Psoas muscle (tissue), 8 donors: ENCODE results near the gene MIPEP. TPM values are rescaled to one million over a fixed set of nuclear protein-coding genes. Genes with fewer than 3 reads are reported as not detected.
A peak's percentile ranks its signal among the peaks of the same experiment; 100 is the strongest.

Source experiments
- ATAC-seq, 4 donors: fragments of 200-7000 bp; cut with Tn5 transposase; one replicate each; pipeline ENCODE4 v1.9.1; 2020; ENCODE audit warnings: moderate library complexity in 3 of 4, mild to moderate bottlenecking in 2 of 4
- DNase-seq, 2 donors: peaks; one replicate each; pipeline ENCODE4 v3.0.0-alpha.2; 2020
- H3K27ac ChIP-seq: fragments of 200-600 bp; one replicate; pipeline ENCODE4 v1.8.0; 2022
- H3K27me3 ChIP-seq, 3 donors: fragments of 200-600 bp in 1 of 3; one replicate each; pipeline versions ENCODE4 v1.6.1 to v1.8.0; 2013 to 2022; ENCODE audit warnings: low read length in 2 of 3, mild to moderate bottlenecking in 2 of 3, moderate library complexity in 1 of 3; ENCODE audit not compliant: insufficient read depth in 3 of 3
- H3K36me3 ChIP-seq, 2 donors: fragments of 200-600 bp in 1 of 2; one replicate each; pipeline versions ENCODE4 v1.6.1 to v1.8.0; 2013 to 2022; ENCODE audit warnings: low read depth in 1 of 2, mild to moderate bottlenecking in 1 of 2, moderate library complexity in 1 of 2; ENCODE audit not compliant: insufficient read depth in 1 of 2
- H3K4me1 ChIP-seq: fragments of 200-600 bp; one replicate; pipeline ENCODE4 v1.8.0; 2022
- H3K4me3 ChIP-seq: fragments of 200-600 bp; one replicate; pipeline ENCODE4 v1.8.0; 2022; ENCODE audit warnings: mild to moderate bottlenecking
- H3K9me3 ChIP-seq: fragments of 200-600 bp; one replicate; pipeline ENCODE4 v1.8.0; 2022
- WGBS, 3 donors: extraction: QIAGEN DNeasy Blood & Tissue Kit; methylation state at CpG; one replicate each; pipeline versions ENCODE4 v1.1.6 to v1.1.7; 2013; 5-methylcytosine and 5-hydroxymethylcytosine counted together
- intact Hi-C, 2 donors: fragments of 100-400 bp; cut with DNase I; formaldehyde crosslinking; loops; one replicate each; pipeline versions ENCODE4 v1.11.0 to v1.14.2; 2022
- polyA plus RNA-seq, 3 donors: library from polyadenylated mRNA; stranded (reverse); fragments of 200-250 nt; gene quantifications; one replicate each; pipeline ENCODE4 v1.2.3, GENCODE V29; 2013
- total RNA-seq, 4 donors: library from RNA; stranded (reverse); fragmentation: NEBNext Ultra II Directional in 2 of 4; extraction: Animal tissue kit (Norgen Biotek cat#: 25700) in 2 of 4; gene quantifications; one replicate each; pipeline versions ENCODE4 v1.2.1 to v1.2.4, GENCODE V29; 2021 to 2023
- TF ChIP-seq, protein P1 (sequence below): fragments of 200-600 bp; IDR thresholded peaks from one replicate; pipeline ENCODE4 v1.8.0; 2022; ENCODE audit warnings: antibody characterized with exemption
- donor health status: healthy with polysubstance abuse.
- donor health status: DM: no; HTN: no; CAD: no; lungs with moderate emphysema.
- donor health status: Bipolar disorder and iron deficiency.
- donor health status: healthy.
- donor health status: DM: yes; HTN: yes; CAD: no.
- donor health status: DM: no; HTN: no; CAD: no.
- donor health status: DM: no; HTN: no; CAD: no.
- donor health status: DM: yes; HTN: yes; CAD: no.

MIPEP gene
- total and polyA plus RNA-seq, 7 donors, result 13.3 to 28.2 (median 17.0) TPM

DNA sequence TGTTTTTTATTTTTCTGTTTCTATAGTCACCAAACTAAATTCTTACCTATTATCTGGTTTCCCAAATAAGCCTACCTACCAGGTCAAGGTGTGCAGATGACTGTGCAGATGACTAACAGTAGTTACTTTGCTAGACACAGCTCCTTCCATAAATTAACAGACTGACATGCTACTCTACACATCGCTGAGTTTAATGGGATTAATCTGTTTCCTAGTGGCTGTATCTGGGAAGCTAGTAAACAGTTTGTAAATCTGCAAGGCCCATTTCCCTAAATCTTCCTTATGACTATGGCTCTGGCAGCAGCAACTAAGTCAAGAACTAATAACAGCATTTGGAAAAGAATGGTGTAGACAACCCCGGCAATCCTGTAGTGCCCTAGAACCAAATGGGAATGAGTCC, 27.9 kb downstream of the MIPEP start:
- TF ChIP-seq, protein P1, sequence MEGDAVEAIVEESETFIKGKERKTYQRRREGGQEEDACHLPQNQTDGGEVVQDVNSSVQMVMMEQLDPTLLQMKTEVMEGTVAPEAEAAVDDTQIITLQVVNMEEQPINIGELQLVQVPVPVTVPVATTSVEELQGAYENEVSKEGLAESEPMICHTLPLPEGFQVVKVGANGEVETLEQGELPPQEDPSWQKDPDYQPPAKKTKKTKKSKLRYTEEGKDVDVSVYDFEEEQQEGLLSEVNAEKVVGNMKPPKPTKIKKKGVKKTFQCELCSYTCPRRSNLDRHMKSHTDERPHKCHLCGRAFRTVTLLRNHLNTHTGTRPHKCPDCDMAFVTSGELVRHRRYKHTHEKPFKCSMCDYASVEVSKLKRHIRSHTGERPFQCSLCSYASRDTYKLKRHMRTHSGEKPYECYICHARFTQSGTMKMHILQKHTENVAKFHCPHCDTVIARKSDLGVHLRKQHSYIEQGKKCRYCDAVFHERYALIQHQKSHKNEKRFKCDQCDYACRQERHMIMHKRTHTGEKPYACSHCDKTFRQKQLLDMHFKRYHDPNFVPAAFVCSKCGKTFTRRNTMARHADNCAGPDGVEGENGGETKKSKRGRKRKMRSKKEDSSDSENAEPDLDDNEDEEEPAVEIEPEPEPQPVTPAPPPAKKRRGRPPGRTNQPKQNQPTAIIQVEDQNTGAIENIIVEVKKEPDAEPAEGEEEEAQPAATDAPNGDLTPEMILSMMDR, result no peak
- no peak for DNase-seq
- no peaks in the 10 kb centered on the region for H3K27me3 ChIP-seq
- H3K9me3 ChIP-seq, result no peaks in the 10 kb centered on the region
- peaks cover 2 to 11% of the 10 kb centered on the region in 2 donors for H3K36me3 ChIP-seq
- 83 to 87% (median 86%) methylated on average over 2 of the region's 2 CpGs for WGBS, 3 donors
- no peak overlapping the region for H3K27ac ChIP-seq
- no peak for ATAC-seq
- H3K4me3 ChIP-seq, result no peak overlapping the region
- intact Hi-C loops, result no loop called here
- H3K4me1 ChIP-seq, result no peaks in the 10 kb centered on the region

DNA sequence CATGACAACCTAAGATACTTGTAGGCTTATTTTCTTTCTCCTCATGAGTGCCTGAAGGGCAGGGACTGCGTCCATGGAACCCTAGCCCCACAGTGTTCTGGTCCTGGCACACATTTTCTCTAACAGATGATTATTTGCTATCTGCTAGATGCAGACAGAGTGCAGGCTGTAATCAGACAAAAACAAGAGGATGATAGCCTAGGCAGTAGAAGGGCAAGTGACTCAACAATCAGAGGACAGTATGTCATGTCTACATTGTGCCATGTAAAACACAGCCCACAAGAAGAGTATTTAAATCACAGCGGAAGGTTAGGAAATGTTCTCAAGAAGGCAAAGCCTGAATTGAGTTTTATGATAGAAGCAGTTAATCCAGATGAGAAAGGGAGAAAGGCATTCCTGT, 29.3 kb downstream of the MIPEP start:
- intact Hi-C loops, result no loop called here
- peaks cover 2 to 11% of the 10 kb centered on the region in 2 donors for H3K36me3 ChIP-seq
- TF ChIP-seq, protein P1, result no peak
- no peak overlapping the region for H3K27ac ChIP-seq
- no peaks in the 10 kb centered on the region for H3K9me3 ChIP-seq
- DNase-seq (no peak), ATAC-seq (no peak)
- WGBS, 3 donors, result 96 to 99% (median 99%) methylated on average over 2 of the region's 2 CpGs
- no peaks in the 10 kb centered on the region for H3K4me1 ChIP-seq
- H3K27me3 ChIP-seq, result no peaks in the 10 kb centered on the region
- H3K4me3 ChIP-seq, result no peak overlapping the region

GRCh38 chr13:23859455-23859854, 29.7 kb downstream of the MIPEP start:
- ATAC-seq (no peak), DNase-seq (no peak)
- H3K27me3 ChIP-seq, result no peaks in the 10 kb centered on the region
- TF ChIP-seq, protein P1, result no peak
- no peak overlapping the region for H3K4me3 ChIP-seq
- H3K4me1 ChIP-seq, result no peaks in the 10 kb centered on the region
- H3K36me3 ChIP-seq, result peaks cover 2 to 11% of the 10 kb centered on the region in 2 donors
- H3K9me3 ChIP-seq, result no peaks in the 10 kb centered on the region
- H3K27ac ChIP-seq, result no peak overlapping the region
- intact Hi-C loops, result no loop called here

DNA sequence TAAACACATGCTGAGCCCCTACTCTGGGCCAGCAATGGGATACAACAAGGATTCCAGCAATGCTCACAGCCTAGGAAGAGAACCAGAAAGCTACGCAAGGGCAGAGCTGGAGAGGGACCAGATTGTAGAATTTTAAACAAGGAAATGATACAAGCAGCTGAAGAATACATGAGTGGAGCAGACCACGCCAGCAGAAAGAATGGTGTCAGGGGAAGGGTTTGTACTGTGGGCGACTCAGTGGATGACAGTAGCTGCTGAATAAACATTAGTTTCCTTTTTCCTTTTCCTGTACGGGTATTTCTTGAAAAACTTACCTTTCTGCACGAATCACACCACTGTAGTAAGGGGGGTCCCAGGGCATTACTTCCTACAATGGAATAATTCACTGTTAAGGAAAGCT, 30.7 kb downstream of the MIPEP start:
- no peak overlapping the region for H3K27ac ChIP-seq
- DNase-seq (no peak), ATAC-seq (no peak)
- no peaks in the 10 kb centered on the region for H3K27me3 ChIP-seq
- TF ChIP-seq, protein P1, result no peak
- intact Hi-C loops, result no loop called here
- H3K4me3 ChIP-seq, result no peak overlapping the region
- H3K36me3 ChIP-seq, result peaks cover 2 to 11% of the 10 kb centered on the region in 2 donors
- H3K4me1 ChIP-seq, result no peaks in the 10 kb centered on the region
- no peaks in the 10 kb centered on the region for H3K9me3 ChIP-seq
- 80 to 85% (median 83%) methylated on average over 5 of the region's 5 CpGs for WGBS, 3 donors

GRCh38 chr13:23856008-23856750, 33.0 kb downstream of the MIPEP start:
- TF ChIP-seq, protein P1, result no peak
- no peaks in the 10 kb centered on the region for H3K9me3 ChIP-seq

More at GRCh38 chr13:23856008-23856750, 33.0 kb downstream of the MIPEP start:
- Histone ChIP-seq H3K4me1 (no peaks in the 10 kb centered on the region), H3K27ac (no peak overlapping the region), H3K36me3 (peaks cover 2% of the 10 kb centered on the region in 2 donors), H3K27me3 (no peaks in the 10 kb centered on the region), H3K4me3 (no peak overlapping the region)
- ATAC-seq (peak in 2 of 4 donors; percentile 66 to 70), DNase-seq (no peak)
- intact Hi-C loops, result no loop called here
- 27 to 60% (median 42%) methylated on average over 5 of the region's 5 CpGs for WGBS, 3 donors
